Activated CD8-positive, alpha-beta T cell treated with anti-CD3 and anti-CD28 coated beads, Interleukin-2, amount 10 ng/mL, durations not matched to agents 7 days and 5 days (primary cell): ENCODE data around the gene MAPKAP1. TPM values are rescaled to one million over a fixed set of nuclear protein-coding genes. Genes with fewer than 3 reads are reported as not detected.

Experiments
- ATAC-seq: fragments of 150-1000 bp; cut with Tn5 transposase; one replicate; pipeline ENCODE4 v1.10.0; 2021; ENCODE audit warnings: moderate library complexity
- CTCF ChIA-PET: fragments of 350-600 bp; sonication (Branson Sonifier 250); formaldehyde crosslinking; loops from one replicate; lab custom pipeline; 2021; ENCODE audit warnings: antibody characterized with exemption; lab: Charles Lee
- POLR2A ChIA-PET: fragments of 350-600 bp; sonication (Branson Sonifier 250); formaldehyde crosslinking; loops from one replicate; lab custom pipeline; 2021; ENCODE audit warnings: antibody characterized with exemption; lab: Charles Lee
- DNase-seq: peaks from one replicate; pipeline ENCODE4 v3.0.0-alpha.2; 2020
- H3K27ac Mint-ChIP-seq: one replicate; pipeline ENCODE4 v1.8.0; 2021; ENCODE audit warnings: mild to moderate bottlenecking, mixed read lengths
- H3K27me3 Mint-ChIP-seq: one replicate; pipeline ENCODE4 v1.8.0; 2021; ENCODE audit warnings: low read depth, mixed read lengths
- H3K36me3 Mint-ChIP-seq: one replicate; pipeline ENCODE4 v1.8.0; 2021; ENCODE audit warnings: low read depth, mixed read lengths
- H3K4me1 Mint-ChIP-seq: one replicate; pipeline ENCODE4 v1.8.0; 2021; ENCODE audit warnings: low read depth, mixed read lengths
- H3K4me3 Mint-ChIP-seq: one replicate; pipeline ENCODE4 v1.8.0; 2021; ENCODE audit warnings: mild to moderate bottlenecking, mixed read lengths
- H3K9me3 Mint-ChIP-seq: one replicate; pipeline ENCODE4 v1.8.0; 2022; ENCODE audit warnings: mixed read lengths; ENCODE audit not compliant: insufficient read depth
- total RNA-seq, 2 experiments: library from RNA; stranded (reverse); gene quantifications; one replicate each; pipeline ENCODE4 v1.2.3, GENCODE V29; 2021

MAPKAP1 gene
- total RNA-seq, 2 experiments from 2014 or later, result 60.4 to 63.9 TPM

- ChIA-PET CTCF (interaction anchor here (0.8 to 2.2 kb wide), 6 partner anchors 8 to 106 kb away, joined by 3 to 9 read pairs (median 4); no protein-coding TSS in a partner anchor), POLR2A (interaction anchor here (0.8 kb wide), 1 partner anchor 22 kb away, joined by 3 read pairs; no protein-coding TSS in a partner anchor)
- Mint-ChIP-seq H3K27ac (peak overlapping the region; percentile 21), H3K4me1 (peaks cover 14% of the 10 kb centered on the region), H3K4me3 (peak overlapping the region; percentile 20), H3K27me3 (no peaks in the 10 kb centered on the region), H3K9me3 (no peaks in the 10 kb centered on the region), H3K36me3 (no peaks in the 10 kb centered on the region)
- peak; percentile 77 for ATAC-seq
- DNase-seq, result no peak
Measured at GRCh38 chr9:125513668-125514413, 193.2 kb downstream of the MAPKAP1 start.

- H3K27me3 Mint-ChIP-seq, result no peaks in the 10 kb centered on the region
- H3K36me3 Mint-ChIP-seq, result no peaks in the 10 kb centered on the region
- H3K27ac Mint-ChIP-seq, result no peak overlapping the region
- CTCF ChIA-PET, result interaction anchor here (0.8 to 2.2 kb wide), 6 partner anchors 9 to 106 kb away, joined by 3 to 9 read pairs (median 4); no protein-coding TSS in a partner anchor
- no peaks in the 10 kb centered on the region for H3K9me3 Mint-ChIP-seq
- no peak overlapping the region for H3K4me3 Mint-ChIP-seq
- DNase-seq (no peak), ATAC-seq (no peak)
- POLR2A ChIA-PET, result interaction anchor here (0.8 kb wide), 1 partner anchor 22 kb away, joined by 3 read pairs; no protein-coding TSS in a partner anchor
- peaks cover 14% of the 10 kb centered on the region for H3K4me1 Mint-ChIP-seq
Measured at GRCh38 chr9:125513303-125513667, 193.7 kb downstream of the MAPKAP1 start.

GRCh38 chr9:125511789-125512660 is 195.0 kb downstream of the MAPKAP1 start:
- ATAC-seq, result no peak
- CTCF ChIA-PET, result interaction anchor here (0.7 to 0.8 kb wide), 3 partner anchors 21 to 234 kb away, joined by 3 to 5 read pairs (median 4); no protein-coding TSS in a partner anchor
- Mint-ChIP-seq H3K36me3 (no peaks in the 10 kb centered on the region), H3K27me3 (no peaks in the 10 kb centered on the region), H3K9me3 (no peaks in the 10 kb centered on the region), H3K27ac (no peak overlapping the region), H3K4me1 (peaks cover 14% of the 10 kb centered on the region), H3K4me3 (no peak overlapping the region)
- POLR2A ChIA-PET, result no interaction called here
- no peak for DNase-seq

- ATAC-seq, result no peak
- POLR2A ChIA-PET, result no interaction called here
- CTCF ChIA-PET, result no interaction called here
- no peaks in the 10 kb centered on the region for H3K9me3 Mint-ChIP-seq
- H3K36me3 Mint-ChIP-seq, result no peaks in the 10 kb centered on the region
- no peak for DNase-seq
- H3K27ac Mint-ChIP-seq, result no peak overlapping the region
- peaks cover 14% of the 10 kb centered on the region for H3K4me1 Mint-ChIP-seq
- H3K27me3 Mint-ChIP-seq, result no peaks in the 10 kb centered on the region
- no peak overlapping the region for H3K4me3 Mint-ChIP-seq
Measured at GRCh38 chr9:125510980-125511379, 196.0 kb downstream of the MAPKAP1 start.

- H3K27ac Mint-ChIP-seq, result no peak overlapping the region
- DNase-seq, result no peak
- H3K9me3 Mint-ChIP-seq, result no peaks in the 10 kb centered on the region
- peaks cover 18% of the 10 kb centered on the region for H3K4me1 Mint-ChIP-seq
- H3K27me3 Mint-ChIP-seq, result no peaks in the 10 kb centered on the region
- ChIA-PET CTCF (no interaction called here), POLR2A (no interaction called here)
- H3K4me3 Mint-ChIP-seq, result no peak overlapping the region
- H3K36me3 Mint-ChIP-seq, result peaks cover 5% of the 10 kb centered on the region
- no peak for ATAC-seq
Measured at GRCh38 chr9:125509476-125509875, 197.5 kb downstream of the MAPKAP1 start.

- ChIA-PET CTCF (no interaction called here), POLR2A (no interaction called here)
- no peak overlapping the region for H3K4me3 Mint-ChIP-seq
- no peak for DNase-seq
- no peaks in the 10 kb centered on the region for H3K27me3 Mint-ChIP-seq
- no peaks in the 10 kb centered on the region for H3K9me3 Mint-ChIP-seq
- H3K4me1 Mint-ChIP-seq, result peaks cover 11% of the 10 kb centered on the region
- H3K27ac Mint-ChIP-seq, result no peak overlapping the region
- H3K36me3 Mint-ChIP-seq, result peaks cover 5% of the 10 kb centered on the region
- ATAC-seq, result no peak
Measured at GRCh38 chr9:125508249-125508648, 198.8 kb downstream of the MAPKAP1 start.

- CTCF ChIA-PET, result interaction anchor here (1.0 kb wide), 1 partner anchor 17 kb away, joined by 3 read pairs; no protein-coding TSS in a partner anchor
Measured at GRCh38 chr9:125507226-125507625, 199.8 kb downstream of the MAPKAP1 start.

GRCh38 chr9:125505988-125506438 is 201.0 kb downstream of the MAPKAP1 start:
- H3K4me1 Mint-ChIP-seq, result peaks cover 10% of the 10 kb centered on the region
- no peaks in the 10 kb centered on the region for H3K27me3 Mint-ChIP-seq
- ChIA-PET CTCF (no interaction called here), POLR2A (no interaction called here)
- DNase-seq, result no peak
- no peak overlapping the region for H3K27ac Mint-ChIP-seq
- ATAC-seq, result no peak
- peaks cover 5% of the 10 kb centered on the region for H3K36me3 Mint-ChIP-seq
- H3K4me3 Mint-ChIP-seq, result no peak overlapping the region
- H3K9me3 Mint-ChIP-seq, result no peaks in the 10 kb centered on the region

More at GRCh38 chr9:125507226-125507625, 199.8 kb downstream of the MAPKAP1 start:
- Mint-ChIP-seq H3K4me1 (peaks cover 10% of the 10 kb centered on the region), H3K27me3 (no peaks in the 10 kb centered on the region), H3K9me3 (no peaks in the 10 kb centered on the region), H3K4me3 (no peak overlapping the region), H3K27ac (no peak overlapping the region), H3K36me3 (peaks cover 5% of the 10 kb centered on the region)
- no peak for DNase-seq
- no peak for ATAC-seq
- POLR2A ChIA-PET, result no interaction called here

- DNase-seq, result no peak
- Mint-ChIP-seq H3K36me3 (peaks cover 5% of the 10 kb centered on the region), H3K27ac (peak overlapping the region; percentile 70), H3K9me3 (no peaks in the 10 kb centered on the region), H3K4me3 (no peak overlapping the region), H3K4me1 (peaks cover 10% of the 10 kb centered on the region), H3K27me3 (no peaks in the 10 kb centered on the region)
- ATAC-seq, result no peak
- CTCF ChIA-PET, result no interaction called here
- POLR2A ChIA-PET, result no interaction called here
Measured at GRCh38 chr9:125504616-125505015, 202.4 kb downstream of the MAPKAP1 start.

- CTCF ChIA-PET, result interaction anchor here (0.9 kb wide), 1 partner anchor 10 kb away, joined by 3 read pairs; no protein-coding TSS in a partner anchor
- Mint-ChIP-seq H3K9me3 (no peaks in the 10 kb centered on the region), H3K4me1 (no peaks in the 10 kb centered on the region)
Measured at GRCh38 chr9:125497906-125498305, 209.1 kb downstream of the MAPKAP1 start.

GRCh38 chr9:125497478-125497877 is 209.5 kb downstream of the MAPKAP1 start:
- no peaks in the 10 kb centered on the region for H3K4me1 Mint-ChIP-seq
- POLR2A ChIA-PET, result no interaction called here
- no peak overlapping the region for H3K4me3 Mint-ChIP-seq
- DNase-seq (no peak), ATAC-seq (no peak)
- no peaks in the 10 kb centered on the region for H3K36me3 Mint-ChIP-seq
- H3K27ac Mint-ChIP-seq, result no peak overlapping the region
- no peaks in the 10 kb centered on the region for H3K27me3 Mint-ChIP-seq
- CTCF ChIA-PET, result interaction anchor here (0.7 to 0.9 kb wide), 2 partner anchors 10 to 90 kb away, joined by 3 read pairs; no protein-coding TSS in a partner anchor
- H3K9me3 Mint-ChIP-seq, result no peaks in the 10 kb centered on the region

More at GRCh38 chr9:125497906-125498305, 209.1 kb downstream of the MAPKAP1 start:
- Mint-ChIP-seq H3K36me3 (no peaks in the 10 kb centered on the region), H3K4me3 (no peak overlapping the region), H3K27me3 (no peaks in the 10 kb centered on the region), H3K27ac (no peak overlapping the region)
- DNase-seq (no peak), ATAC-seq (no peak)
- POLR2A ChIA-PET, result no interaction called here
